Effector memory CD8-positive, alpha-beta T cell (primary cell): ENCODE data around the gene CFLAR.
A peak's percentile ranks its signal among the peaks of the same experiment; 100 is the strongest.
"Not testable (repeated sequence)": the region's sequence is repeated elsewhere in the genome, so short reads cannot be mapped to it uniquely, and the experiment has no call there.

Experiments used
- ATAC-seq: fragments of 150-1000 bp; cut with Tn5 transposase; replicated peaks from 2 replicates; pipeline ENCODE4 v1.10.0; 2021; ENCODE audit warnings: mild to moderate bottlenecking, moderate library complexity
- DNase-seq, 3 experiments: peaks; one replicate each; pipeline ENCODE4 v3.0.0; 2021
- H3K27ac Mint-ChIP-seq, 2 donors: one replicate each; pipeline ENCODE4 v1.8.0; 2022; ENCODE audit warnings: mild to moderate bottlenecking in 2 of 2, mixed read lengths in 2 of 2, moderate library complexity in 2 of 2
- H3K27me3 Mint-ChIP-seq, 2 donors: one replicate each; pipeline ENCODE4 v1.8.0; 2022; ENCODE audit warnings: mixed read lengths in 2 of 2
- H3K36me3 Mint-ChIP-seq: one replicate; pipeline ENCODE4 v1.8.0; 2022; ENCODE audit warnings: mild to moderate bottlenecking, moderate library complexity, mixed read lengths; ENCODE audit not compliant: insufficient read depth
- H3K4me1 Mint-ChIP-seq, 2 donors: one replicate each; pipeline ENCODE4 v1.8.0; 2022; ENCODE audit warnings: low read depth in 2 of 2, mixed read lengths in 2 of 2
- H3K4me3 Mint-ChIP-seq, 2 donors: one replicate each; pipeline ENCODE4 v1.8.0; 2022; ENCODE audit warnings: mild to moderate bottlenecking in 2 of 2, mixed read lengths in 2 of 2, moderate library complexity in 2 of 2
- H3K9me3 Mint-ChIP-seq, 2 donors: one replicate each; pipeline ENCODE4 v1.8.0; 2022; ENCODE audit warnings: mixed read lengths in 2 of 2

The CFLAR gene

DNA sequence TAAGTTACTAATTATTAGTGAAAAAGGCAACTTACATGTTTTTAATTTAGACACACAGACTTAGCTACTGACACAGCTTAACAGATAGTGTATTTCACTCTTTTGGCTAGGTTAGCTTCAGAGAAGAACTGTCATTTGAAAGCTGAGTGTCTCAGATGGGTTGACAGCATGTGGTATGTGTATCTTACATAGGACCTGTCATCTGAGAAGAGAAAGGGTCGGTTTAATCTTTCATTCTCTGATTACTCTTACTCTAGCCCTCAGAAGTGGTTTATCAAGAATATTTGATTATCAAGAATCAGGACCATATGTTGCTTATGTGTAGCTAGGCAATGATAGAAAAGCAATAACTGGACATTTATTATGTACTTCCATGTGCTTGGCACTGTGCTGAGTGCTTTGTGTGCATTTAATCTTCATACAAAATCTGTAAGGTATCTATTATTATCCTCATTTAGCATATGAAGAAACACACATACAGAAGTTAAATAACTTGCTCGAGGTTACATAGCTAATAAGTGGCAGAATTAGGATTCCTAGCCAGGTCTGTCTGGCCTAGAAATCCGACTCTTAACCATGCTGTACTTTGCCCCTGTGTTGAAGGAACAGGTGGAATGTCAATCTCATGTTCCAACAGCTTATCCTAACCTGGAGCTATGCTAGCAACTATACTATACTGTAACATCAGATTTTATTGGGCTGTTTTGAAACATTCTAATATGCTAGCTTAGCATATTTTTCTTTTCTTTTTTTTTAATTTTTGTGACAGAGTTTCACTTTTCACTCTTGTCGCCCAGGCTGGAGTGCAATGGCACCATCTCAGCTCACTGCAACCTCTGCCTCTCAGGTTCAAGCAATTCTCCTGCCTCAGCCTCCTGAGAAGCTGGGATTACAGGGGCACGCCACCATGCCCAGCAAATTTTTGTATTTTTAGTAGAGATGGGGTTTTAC, 28.4 kb downstream of the CFLAR start:
- H3K4me3 Mint-ChIP-seq, result no peak overlapping the region
- H3K9me3 Mint-ChIP-seq, result no peaks in the 10 kb centered on the region
- H3K4me1 Mint-ChIP-seq, result peaks cover 2 to 18% of the 10 kb centered on the region in 2 donors
- DNase-seq, result no peak
- no peak for ATAC-seq
- peak overlapping the region in 1 of 2 donors; percentile 79 for H3K27ac Mint-ChIP-seq
- no peaks in the 10 kb centered on the region for H3K27me3 Mint-ChIP-seq
- peaks cover 83% of the 10 kb centered on the region for H3K36me3 Mint-ChIP-seq

DNA sequence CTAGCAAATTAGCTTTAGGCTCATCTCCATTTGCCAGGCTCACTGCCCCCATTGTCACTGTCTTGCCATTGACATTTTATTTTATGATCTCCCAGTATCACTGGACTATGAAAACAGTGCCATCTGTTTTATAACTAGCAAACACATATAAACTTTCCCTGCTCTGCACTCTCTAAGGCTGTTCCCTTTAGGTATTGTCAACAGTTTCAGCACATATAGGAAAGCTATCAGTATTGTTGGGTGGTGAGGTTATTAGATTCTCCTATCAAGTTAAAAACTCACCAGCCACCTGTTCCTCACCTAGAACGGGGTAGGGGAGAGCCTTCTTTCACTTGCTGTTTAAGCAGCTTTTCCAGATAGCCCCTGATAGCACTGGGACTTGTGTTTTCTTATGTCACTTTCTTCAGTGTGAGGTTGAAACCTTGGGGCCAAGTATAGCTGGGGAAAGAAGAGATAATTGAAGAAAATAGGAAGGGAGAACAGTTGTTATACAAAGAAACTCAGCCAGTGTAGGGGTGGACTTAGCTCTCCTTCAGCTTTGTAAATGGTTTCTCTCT, 32.5 kb downstream of the CFLAR start:
- no peak for DNase-seq
- peak overlapping the region; percentile 84 to 98 for H3K27ac Mint-ChIP-seq
- H3K36me3 Mint-ChIP-seq, result peaks cover 81% of the 10 kb centered on the region
- H3K4me1 Mint-ChIP-seq, result peaks cover 26 to 41% of the 10 kb centered on the region in 2 donors
- no peak overlapping the region for H3K4me3 Mint-ChIP-seq
- H3K9me3 Mint-ChIP-seq, result no peaks in the 10 kb centered on the region
- no peaks in the 10 kb centered on the region for H3K27me3 Mint-ChIP-seq
- no peak for ATAC-seq

DNA sequence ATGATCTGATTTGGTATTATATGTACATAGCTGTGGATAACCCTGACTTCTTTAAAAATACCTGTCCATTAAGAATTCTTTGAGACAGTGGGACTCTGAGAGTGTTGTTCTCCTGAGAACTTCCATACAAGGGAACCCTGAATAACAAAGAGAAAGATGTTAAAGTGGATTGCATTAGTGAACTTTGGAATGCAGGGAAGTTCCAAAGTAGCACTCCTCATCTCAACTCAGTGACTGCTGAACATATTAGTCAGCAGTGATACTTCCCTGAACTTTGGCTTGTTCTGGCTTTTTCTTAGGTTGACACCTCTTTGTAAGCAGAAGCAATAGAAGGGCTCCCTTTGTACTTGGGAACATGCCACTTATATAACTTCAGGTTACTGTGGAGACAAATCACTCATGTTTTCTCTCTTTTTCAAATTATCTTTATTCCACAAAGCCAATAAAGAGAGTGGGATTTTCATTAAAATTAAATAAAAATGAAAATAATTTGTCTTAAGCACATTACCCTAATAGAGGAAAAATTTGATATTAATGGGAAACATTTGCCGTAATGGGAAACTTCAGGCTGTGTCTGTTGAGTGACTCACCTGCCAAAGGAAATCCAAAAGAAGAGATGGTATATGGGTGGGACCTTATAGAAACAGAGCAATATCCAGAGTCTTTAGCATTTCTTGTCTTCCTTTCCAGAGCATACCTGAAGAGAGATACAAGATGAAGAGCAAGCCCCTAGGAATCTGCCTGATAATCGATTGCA, 33.3 kb downstream of the CFLAR start:
- Mint-ChIP-seq H3K36me3 (peaks cover 84% of the 10 kb centered on the region), H3K27me3 (no peaks in the 10 kb centered on the region), H3K4me1 (peaks cover 26 to 42% of the 10 kb centered on the region in 2 donors), H3K9me3 (no peaks in the 10 kb centered on the region), H3K27ac (peak overlapping the region; percentile 84 to 98), H3K4me3 (peak overlapping the region; percentile 31)
- ATAC-seq, result no peak
- no peak for DNase-seq

DNA sequence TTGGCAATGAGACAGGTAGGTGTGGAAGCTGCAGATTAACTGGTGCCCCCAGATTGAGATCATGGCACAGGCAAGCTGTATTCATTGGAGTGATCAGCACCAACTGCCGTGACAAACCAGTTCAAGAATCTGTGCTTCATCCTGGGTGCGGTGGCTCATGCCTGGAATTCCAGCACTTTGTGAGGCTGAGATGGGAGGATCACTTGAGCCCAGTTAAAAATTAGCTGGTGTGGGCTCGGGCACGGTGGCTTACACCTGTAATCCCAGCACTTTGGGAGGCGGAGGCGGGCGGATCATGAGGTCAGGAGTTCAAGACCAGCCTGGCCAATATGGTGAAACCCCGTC, 33.8 kb downstream of the CFLAR start:
- ATAC-seq, DNase-seq, H3K27me3 Mint-ChIP-seq, H3K9me3 Mint-ChIP-seq: not testable (repeated sequence)
- peaks cover 29 to 48% of the 10 kb centered on the region in 2 donors for H3K4me1 Mint-ChIP-seq
- H3K4me3 Mint-ChIP-seq, result peak overlapping the region; percentile 31
- H3K36me3 Mint-ChIP-seq, result peaks cover 86% of the 10 kb centered on the region
- peak overlapping the region; percentile 84 to 98 for H3K27ac Mint-ChIP-seq

DNA sequence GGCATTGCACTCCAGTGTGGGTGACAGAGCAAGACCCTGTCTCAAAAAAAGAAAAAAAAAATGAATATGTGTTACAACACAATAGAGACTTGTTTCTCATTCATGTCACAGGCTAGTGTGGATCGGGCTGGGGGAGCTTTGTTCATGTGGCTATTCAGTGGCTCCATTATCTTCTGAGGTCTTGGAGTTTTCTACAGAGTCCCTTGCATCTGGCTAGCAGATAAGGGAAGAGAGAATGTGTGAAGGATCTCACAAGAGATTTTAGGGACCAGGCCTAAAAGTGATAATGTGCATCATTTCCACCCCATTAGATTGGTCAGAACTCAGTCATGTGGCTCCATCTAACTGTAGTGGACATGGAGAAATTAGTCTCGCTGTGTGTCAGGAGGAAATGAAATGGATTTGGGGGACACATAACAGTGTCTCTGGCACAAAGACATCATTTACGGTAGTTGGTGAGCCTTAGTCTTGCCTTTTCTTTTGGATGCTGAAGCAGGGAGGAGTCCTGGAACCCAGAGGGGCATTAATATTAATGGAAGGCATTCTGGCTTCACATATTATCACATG, 34.6 kb downstream of the CFLAR start:
- ATAC-seq, result no peak
- Mint-ChIP-seq H3K36me3 (peaks cover 86% of the 10 kb centered on the region), H3K4me3 (peak overlapping the region in 1 of 2 donors; percentile 58), H3K27me3 (no peaks in the 10 kb centered on the region), H3K9me3 (no peaks in the 10 kb centered on the region), H3K27ac (peak overlapping the region; percentile 84 to 98), H3K4me1 (peaks cover 31 to 48% of the 10 kb centered on the region in 2 donors)
- DNase-seq, result no peak

DNA sequence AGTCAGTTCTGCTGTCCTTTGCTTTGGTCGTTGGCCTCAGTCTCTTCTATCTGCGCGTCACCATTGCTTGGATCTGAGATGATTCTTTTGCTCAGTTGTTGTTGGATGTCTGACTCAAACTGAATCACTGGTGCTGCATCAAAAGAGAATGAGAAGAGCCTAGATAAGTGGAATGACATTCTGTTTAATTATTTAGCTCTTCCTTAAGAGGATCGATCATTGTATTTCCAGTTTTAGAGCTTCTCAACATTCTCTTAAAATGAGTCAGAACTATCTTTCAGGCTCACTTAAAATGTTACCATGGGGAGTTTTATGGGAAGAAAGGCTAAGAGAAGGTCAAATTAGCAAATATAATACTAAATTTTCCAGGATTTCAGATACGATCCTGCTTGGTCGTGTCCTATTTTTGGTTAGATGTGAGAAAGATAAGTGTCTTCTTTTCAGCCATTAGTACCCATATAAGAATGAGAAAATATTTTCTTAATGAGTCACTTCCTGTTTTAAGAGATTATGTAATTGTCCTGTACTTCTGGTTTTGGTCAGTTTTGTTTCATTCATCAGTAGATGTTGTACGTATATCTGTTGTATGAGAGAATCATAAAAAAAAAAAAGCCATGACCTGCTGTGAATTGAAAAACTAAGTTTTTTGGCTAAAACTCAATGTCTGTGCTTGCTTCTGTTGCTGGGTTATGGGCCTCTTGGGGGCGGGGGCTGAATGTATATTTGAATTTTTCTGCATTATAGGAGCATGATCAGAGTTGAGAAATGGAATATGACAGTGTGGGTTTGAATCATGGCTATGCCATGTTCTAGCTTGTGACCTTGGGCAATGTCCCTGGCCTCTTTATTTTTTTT, 35.4 kb downstream of the CFLAR start:
- H3K4me1 Mint-ChIP-seq, result peaks cover 30 to 54% of the 10 kb centered on the region in 2 donors
- H3K4me3 Mint-ChIP-seq, result peak overlapping the region; percentile 52 to 58
- peak overlapping the region; percentile 84 to 98 for H3K27ac Mint-ChIP-seq
- no peak for DNase-seq
- H3K9me3 Mint-ChIP-seq, result no peaks in the 10 kb centered on the region
- H3K27me3 Mint-ChIP-seq, result no peaks in the 10 kb centered on the region
- ATAC-seq, result peak; percentile 82
- H3K36me3 Mint-ChIP-seq, result peaks cover 86% of the 10 kb centered on the region

DNA sequence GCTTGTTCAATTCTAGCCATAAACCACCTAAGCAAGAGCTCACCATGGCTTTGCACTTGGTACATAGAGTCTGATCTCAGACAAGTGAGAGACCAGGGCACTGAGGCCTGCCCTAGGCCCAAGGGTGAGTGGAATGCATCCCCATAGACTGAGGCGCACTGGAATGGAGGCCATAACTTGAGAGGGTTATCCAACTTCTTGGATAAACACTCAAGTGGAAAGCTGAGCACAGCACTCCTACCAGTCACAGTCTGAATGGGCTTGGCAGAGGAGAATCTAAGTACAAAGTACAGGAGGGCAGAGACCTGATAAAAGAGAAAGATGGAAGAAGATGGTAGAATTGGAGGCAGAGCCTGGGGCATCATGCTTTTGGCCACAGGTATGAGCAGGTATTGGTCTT, 36.6 kb downstream of the CFLAR start:
- H3K27me3 Mint-ChIP-seq, result no peaks in the 10 kb centered on the region
- no peak overlapping the region for H3K4me3 Mint-ChIP-seq
- DNase-seq (no peak), ATAC-seq (no peak)
- peak overlapping the region; percentile 30 to 98 for H3K27ac Mint-ChIP-seq
- peaks cover 30 to 54% of the 10 kb centered on the region in 2 donors for H3K4me1 Mint-ChIP-seq
- H3K36me3 Mint-ChIP-seq, result peaks cover 83% of the 10 kb centered on the region
- H3K9me3 Mint-ChIP-seq, result no peaks in the 10 kb centered on the region

DNA sequence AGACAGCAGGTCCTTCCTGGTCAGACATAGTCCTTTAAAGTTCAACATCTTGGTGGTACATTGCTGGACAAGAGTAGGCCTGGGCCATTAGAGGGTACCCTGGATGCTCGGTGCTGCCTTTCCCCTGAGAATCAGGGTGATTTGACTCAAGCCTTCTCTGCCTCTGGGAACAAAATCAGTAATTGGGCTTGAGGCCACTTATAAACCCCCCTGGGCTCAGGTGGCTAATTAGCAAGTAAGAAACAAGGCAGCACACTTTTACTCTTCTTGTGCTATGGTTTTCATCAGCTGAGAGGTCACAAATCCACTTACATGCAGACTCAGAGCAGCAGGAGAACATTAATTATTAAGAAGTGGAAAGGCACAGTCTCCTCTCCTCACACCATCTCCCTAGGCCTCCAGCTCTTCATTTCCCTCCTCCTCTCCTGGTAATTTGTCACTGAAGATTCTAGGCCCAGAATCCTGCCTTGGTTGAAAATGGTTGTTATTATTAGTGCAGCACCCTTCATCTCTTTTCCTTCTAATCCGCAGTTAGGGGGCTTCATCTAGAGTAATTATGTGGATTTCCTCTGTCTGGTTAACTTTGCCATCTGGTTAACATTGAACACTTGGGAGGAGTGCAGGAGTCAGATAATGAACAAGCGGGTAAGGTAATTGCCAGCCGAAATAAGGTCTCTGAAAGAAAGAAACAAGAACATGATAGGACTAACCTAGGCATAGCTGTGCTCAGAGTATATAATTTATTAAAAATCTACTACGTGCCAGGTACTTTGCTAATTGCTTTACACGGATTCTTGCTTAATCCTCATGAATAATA, 37.2 kb downstream of the CFLAR start:
- Mint-ChIP-seq H3K27ac (peak overlapping the region; percentile 30 to 98), H3K4me3 (no peak overlapping the region), H3K4me1 (peaks cover 35 to 58% of the 10 kb centered on the region in 2 donors), H3K36me3 (peaks cover 90% of the 10 kb centered on the region), H3K27me3 (no peaks in the 10 kb centered on the region), H3K9me3 (no peaks in the 10 kb centered on the region)
- DNase-seq (no peak), ATAC-seq (no peak)

DNA sequence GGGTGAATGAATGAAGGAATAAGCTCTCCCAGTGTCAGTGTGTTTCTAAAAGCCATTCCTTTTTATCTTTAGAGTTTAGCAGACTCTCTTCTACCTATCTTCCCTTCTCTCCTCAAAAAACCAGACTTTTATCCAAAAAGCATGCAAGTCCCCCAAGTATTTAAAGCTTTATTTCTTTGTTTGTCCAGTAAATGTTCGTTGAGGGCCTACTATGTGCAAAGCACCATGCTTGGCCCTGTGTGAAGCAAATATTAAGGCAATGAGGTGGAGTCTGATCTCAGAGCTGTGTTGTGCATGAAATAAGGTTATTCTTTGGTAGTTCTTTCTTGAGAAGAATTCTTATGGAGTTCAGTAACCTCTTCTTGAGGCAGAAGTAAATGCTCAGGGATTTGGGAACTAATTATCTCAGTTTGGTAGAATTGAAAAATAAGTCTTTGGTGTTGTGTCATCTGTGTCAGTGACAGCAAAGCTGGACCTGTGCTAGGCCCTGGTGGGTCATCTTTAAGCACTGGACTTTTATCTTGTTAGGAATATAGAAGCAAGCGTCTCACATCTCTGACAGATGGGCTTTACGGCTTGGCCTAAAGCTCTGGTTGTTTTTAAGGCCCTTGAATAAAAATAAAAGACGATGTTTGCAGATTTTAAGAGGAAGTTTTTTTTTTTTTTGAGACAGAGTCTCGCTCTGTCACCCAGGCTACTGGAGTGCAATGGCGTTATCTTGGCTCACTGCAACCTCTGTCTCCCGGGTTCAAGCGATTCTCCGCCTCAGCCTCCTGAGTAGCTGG, 38.8 kb downstream of the CFLAR start:
- Mint-ChIP-seq H3K27me3 (no peaks in the 10 kb centered on the region), H3K36me3 (peaks cover 89% of the 10 kb centered on the region), H3K4me1 (peaks cover 34 to 53% of the 10 kb centered on the region in 2 donors), H3K9me3 (no peaks in the 10 kb centered on the region), H3K27ac (peak overlapping the region; percentile 57 to 95), H3K4me3 (no peak overlapping the region)
- ATAC-seq (no peak), DNase-seq (no peak)

DNA sequence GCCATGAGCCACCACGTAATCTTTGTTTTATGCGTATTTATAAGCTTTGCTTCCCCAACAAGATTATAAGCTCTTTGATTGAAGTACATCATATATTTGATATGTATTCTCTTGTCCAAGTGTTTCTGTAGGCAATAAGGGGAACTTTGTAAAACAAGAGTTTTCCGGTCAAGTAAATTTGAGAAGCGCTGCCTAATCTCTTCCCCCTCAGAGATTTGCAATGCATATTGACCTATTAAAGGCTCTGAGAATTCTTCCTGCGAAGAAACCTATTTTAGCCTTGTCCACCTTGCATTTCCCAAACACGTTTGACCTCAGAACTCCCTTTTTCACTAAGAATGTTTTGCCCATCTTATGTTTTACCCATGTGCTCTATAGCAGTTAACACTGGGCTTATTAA, 40.1 kb downstream of the CFLAR start:
- peaks cover 30 to 47% of the 10 kb centered on the region in 2 donors for H3K4me1 Mint-ChIP-seq

DNA sequence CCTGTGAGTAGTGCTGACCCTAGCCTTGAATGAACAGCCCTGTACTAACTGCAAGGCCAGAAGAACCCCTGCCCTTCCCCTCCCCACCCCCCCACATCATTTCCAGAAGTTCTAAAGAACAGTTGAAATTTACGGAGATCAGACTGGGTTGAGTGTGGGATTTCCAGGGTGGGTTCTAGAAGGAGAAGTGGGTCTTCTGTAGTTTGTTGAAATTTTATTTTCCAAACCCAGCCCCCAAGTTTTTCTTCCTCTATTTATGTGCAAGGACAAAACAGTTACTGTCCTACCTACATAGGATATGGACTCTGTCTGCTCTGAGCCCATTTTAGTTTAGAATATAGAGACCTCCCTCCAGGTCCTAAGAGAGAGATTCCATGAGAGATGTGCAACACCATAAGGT, 40.7 kb downstream of the CFLAR start:
- Mint-ChIP-seq H3K27ac (peak overlapping the region in 1 of 2 donors; percentile 95), H3K4me1 (peaks cover 24 to 41% of the 10 kb centered on the region in 2 donors), H3K27me3 (no peaks in the 10 kb centered on the region), H3K36me3 (peaks cover 88% of the 10 kb centered on the region), H3K9me3 (no peaks in the 10 kb centered on the region), H3K4me3 (no peak overlapping the region)
- ATAC-seq, result no peak
- no peak for DNase-seq

More for the DNA sequence above, 40.1 kb downstream of the CFLAR start:
- Mint-ChIP-seq H3K36me3 (peaks cover 89% of the 10 kb centered on the region), H3K9me3 (no peaks in the 10 kb centered on the region), H3K27me3 (no peaks in the 10 kb centered on the region), H3K4me3 (no peak overlapping the region), H3K27ac (peak overlapping the region; percentile 57 to 95)
- no peak for ATAC-seq
- DNase-seq, result no peak
